Effector CD8-positive, alpha-beta T cell (primary cell): ENCODE results near the gene AQP9.
"Not testable (repeated sequence)": the region's sequence is repeated elsewhere in the genome, so short reads cannot be mapped to it uniquely, and the experiment has no call there.

ENCODE experiments used
- DNase-seq: peaks from one replicate; lab custom pipeline; 2025; lab: John Stamatoyannopoulos, UW

Gene AQP9

DNA sequence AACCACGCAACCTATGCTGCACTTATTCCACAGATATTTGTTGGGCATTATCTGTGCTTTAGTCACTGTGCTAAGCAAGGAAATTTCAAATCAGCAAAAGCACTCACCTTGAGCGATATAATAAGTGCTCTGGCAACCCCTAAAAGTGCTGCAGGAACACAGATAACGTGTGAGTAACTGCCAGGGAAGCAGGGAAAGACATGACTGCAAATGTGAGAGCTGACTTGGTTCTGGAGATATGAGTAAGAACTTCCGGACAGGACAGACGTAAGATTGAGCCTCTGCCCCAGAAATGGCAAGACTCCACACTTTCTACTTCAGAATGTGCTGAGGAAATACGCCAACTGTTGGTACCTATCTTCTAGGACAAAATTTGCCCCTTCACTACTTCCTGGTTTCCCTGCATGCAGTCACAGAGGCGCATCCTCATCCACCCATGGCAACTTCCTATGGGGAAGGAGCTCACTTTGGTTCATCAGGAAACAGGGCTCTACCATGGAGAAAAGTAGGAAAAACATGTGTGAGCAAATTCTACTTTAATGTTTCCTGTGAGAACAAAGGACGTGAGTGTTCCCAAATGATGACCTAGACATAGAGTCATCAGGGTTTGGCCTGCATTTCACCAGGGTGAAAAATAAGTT lies 41.7 kb downstream of the AQP9 start:
- DNase-seq: no peak

DNA sequence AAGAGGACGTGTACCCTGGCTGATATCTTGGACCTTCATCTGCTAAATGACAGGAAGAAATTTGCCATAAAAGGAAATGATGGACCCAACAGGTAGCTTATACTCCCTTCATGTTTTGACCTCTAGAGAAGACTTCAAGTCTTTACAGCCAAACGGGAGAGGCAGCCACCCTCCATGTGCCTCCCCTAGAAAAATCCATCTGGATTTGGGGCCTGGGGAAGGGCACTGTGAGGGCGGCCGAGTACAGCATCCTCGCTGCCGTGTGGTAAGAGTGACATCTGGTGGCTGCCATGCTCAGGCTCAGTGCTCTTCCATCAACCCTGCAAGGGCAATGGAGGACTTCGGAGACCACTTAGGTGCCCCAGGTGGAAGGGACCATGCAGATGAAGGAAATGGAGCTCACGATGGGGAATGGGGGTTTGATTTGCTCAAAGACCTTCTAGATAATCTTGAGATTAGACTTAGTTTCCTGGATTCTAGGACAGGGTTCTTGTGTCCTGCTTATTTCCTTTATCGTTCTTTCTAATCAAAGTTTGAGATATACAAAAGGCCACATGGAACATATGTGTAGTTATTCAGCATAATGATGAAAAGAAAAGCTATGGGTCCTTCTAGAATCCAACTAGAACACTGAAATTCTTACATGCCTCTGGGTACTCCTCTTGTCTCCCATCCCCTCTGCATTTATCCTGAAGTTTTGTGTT lies 44.4 kb downstream of the AQP9 start:
- DNase-seq: no peak

GRCh38 chr15:58185439-58185838 lies 47.3 kb downstream of the AQP9 start:
- DNase-seq: no peak

DNA sequence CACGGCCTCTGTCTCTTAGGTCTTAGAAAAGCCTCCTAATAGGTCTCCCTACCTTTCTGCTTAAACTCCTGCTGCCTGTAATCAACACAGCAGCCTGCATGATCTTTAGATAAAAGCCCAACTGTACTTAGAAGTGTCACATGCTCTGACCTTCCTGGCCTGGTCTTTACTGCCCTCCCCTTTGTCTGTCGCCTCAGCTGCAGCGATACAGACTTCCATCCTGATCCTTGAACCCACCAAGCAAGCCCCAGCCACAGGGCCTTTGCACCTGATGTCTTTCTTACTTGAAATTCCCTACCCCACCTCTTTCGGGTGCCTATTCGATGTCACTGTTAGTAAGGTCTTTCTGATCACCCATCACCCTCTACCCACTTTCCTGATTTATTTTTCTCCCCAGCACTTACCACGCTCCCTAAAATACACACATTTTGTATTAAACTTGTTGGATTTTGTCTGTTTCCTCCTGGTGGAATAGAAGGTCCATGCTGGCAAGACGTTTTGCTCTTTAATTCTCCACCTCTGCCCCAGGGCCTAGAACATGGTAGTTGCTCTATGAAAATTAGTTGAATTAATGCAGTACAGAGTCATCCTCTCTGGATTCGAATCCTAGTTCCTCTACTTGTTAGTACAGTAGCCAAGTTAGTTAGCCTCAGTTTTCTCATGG lies 51.1 kb downstream of the AQP9 start:
- no peak for DNase-seq

GRCh38 chr15:58190419-58190818 lies 52.2 kb downstream of the AQP9 start:
- no peak for DNase-seq

- DNase-seq: not testable (repeated sequence)
These were observed 55.5 kb downstream of the AQP9 start for GRCh38 chr15:58193636-58194035.

GRCh38 chr15:58200739-58201138 lies 62.6 kb downstream of the AQP9 start:
- no peak for DNase-seq

- DNase-seq: no peak
These were observed 63.3 kb downstream of the AQP9 start for GRCh38 chr15:58201516-58201915.

GRCh38 chr15:58203537-58203936 lies 65.4 kb downstream of the AQP9 start:
- DNase-seq: no peak

- DNase-seq: no peak
These were observed 68.0 kb downstream of the AQP9 start for GRCh38 chr15:58206151-58206550.

DNA sequence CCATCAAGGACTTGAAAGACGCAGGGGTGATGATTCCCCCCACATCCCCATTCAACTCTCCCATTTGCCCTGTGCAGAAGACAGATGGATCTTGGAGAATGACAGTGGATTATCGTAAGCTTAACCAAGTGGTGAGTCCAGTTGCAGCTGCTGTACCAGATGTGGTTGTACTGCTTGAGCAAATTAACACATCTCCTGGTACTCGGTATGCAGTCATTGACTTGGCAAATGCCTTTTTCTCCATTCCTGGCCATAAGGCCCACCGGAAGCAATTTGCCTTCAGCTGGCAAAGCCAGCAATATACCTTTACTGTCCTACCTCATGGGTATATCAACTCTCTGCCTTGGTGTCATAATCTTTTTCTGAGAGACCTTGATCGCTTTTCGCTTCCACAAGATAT lies 70.0 kb downstream of the AQP9 start:
- DNase-seq: not testable (repeated sequence)

DNA sequence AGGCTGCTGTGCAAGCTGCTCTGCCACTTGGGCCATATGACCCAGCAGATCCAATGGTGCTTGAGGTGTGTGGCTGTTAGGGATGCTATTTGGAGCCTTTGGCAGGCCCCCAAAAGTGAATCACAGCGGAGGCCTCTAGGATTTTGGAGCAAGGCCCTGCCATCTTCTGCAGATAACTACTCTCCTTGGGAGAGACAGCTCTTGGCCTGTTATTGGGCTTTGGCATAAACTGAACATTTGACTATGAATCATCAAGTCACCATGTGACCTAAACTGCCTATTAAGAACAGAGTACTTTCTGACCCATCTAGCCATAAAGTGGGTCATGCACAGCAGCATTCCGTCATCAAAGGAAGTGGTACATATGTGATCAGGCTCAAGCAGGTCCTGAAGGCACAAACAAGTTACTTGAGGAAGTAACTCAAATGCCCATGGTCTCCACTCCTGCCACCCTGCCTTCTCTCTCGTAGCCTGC lies 70.9 kb downstream of the AQP9 start:
- DNase-seq: not testable (repeated sequence)

- DNase-seq: not testable (repeated sequence)
These were observed 71.8 kb downstream of the AQP9 start for GRCh38 chr15:58210031-58210430.

DNA sequence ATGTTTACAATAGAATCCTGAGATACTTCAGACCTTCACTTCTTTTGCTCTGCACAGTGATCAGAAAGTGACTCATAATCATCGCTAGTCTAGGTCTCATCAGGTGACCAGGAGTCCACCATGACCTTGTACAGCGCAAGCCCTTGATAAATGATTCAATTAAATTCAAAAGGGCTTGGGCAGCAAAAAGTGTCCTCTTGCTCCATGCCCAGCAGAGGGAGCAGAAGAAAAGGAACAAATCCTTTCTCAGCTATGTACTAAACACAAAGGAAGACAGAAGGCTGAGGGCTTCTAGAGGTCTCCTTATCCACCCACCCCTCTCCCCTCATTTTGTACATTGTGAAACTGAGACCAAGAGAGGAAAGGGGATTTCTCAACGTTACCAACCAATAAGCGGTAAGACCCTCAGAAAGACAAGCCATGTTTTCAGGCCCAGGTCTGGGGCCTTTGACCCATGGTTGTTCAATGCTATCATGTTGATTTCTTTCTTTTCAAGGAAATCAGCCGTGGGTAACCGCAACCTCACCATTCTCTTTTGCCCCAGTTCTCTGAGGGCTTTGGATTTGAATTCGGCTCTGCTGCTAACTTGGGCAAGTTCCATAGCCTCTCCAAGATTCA lies 74.8 kb downstream of the AQP9 start:
- DNase-seq: no peak

- no peak for DNase-seq
These were observed 75.6 kb downstream of the AQP9 start for GRCh38 chr15:58213587-58214338.

DNA sequence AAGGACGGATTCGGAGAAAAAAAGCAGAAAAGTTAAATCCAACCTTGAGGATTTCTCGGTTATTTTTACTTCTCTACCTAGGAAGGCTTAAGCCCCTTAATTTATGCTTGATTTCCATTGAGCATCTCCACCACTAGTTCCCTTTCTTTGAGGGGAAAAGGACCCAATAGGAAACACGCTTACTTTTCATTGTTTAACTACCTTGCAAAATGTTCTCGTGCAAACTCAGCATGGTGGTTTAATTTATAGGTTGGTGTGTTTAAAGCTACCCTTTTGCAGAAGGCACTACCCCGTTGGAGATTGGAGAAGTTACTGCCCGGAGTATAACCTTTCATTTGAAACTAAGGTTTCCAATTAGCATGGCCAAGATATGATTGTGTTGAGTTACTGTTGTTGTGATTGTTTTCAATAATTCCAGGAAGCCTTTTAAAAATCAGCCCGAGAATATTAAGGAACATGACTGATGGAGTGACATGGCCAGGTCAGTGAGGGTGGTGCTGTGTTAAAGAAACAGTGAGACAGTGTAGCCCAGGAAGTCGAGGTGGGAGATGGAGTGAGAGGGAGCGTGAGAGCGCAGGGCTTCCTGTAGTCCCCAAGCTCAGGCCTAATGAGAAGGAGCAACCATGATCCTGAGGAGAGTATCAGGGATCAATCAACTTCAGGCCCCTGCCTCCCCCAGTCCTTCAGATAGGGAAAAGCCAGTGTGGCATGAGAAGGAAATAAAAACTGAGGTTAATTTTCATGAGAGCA lies 76.6 kb downstream of the AQP9 start:
- no peak for DNase-seq

- no peak for DNase-seq
These were observed 79.3 kb downstream of the AQP9 start for GRCh38 chr15:58217460-58217859.

DNA sequence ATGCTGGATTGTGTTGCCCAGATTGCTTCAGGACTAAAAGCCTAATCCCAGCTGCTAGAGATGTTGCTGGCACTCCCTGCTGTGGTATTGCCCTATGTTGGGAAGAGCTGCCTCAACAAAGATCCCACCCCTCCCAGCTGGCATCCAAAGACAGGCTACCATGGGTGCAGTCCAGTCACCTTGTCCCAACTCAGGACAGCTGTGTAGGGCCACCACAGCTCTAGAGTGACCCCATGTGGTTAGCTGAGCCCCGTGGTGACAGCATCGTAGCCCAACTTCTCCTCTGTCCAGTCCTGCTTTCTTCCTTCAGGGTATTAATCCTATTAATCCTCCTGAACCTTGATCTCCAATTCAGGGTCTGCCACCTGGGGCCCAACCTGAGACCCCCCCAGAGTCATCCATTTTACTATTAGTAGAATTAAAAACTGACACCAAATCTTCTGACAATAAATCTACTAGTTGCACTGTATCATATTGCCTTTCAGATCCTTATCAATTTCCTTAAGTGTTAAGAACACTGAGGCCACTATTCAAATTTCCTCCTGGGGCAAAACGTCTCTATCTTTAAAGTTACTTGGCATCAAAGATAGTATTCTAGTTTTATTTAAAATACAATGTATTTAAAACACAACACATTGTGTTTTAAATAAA lies 83.5 kb downstream of the AQP9 start:
- DNase-seq: no peak

- no peak for DNase-seq
These were observed 84.5 kb downstream of the AQP9 start for GRCh38 chr15:58222679-58223078.

DNA sequence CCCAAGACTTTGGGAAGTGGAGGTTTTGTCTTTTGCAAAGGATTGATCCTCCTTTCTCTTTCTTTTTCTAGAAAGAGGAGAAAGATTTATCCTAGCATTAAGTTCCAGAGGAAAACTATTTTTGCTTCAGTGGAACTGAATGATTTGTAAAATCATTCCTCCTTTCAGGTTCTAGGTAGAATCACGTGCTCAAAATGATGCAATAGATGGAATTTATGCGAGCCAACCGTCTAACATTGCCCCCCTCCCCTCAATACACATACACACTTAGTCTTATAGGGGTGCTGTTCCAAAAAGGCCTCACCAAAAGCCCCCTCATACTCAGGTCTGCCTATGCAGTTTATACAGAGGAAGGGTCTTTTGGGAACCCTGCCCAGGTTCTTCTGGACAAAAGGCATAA lies 85.3 kb downstream of the AQP9 start:
- no peak for DNase-seq

- no peak for DNase-seq
These were observed 85.9 kb downstream of the AQP9 start for GRCh38 chr15:58224068-58224467.
